ENCODE data around the gene PRRG3.

PRRG3 gene

GRCh38 chrX:151694661-151695582 is at the start of gene PRRG3:
Gene PRRG3 (plus strand): TSS chrX:151695458. CDS start chrX:151698815, 3,357 bp downstream.
- Histone ChIP-seq H3K27ac (no peak within 1 kb of the TSS), H3K4me3 (ENCODE audit: low read depth in 1 of 2, low read length in 1 of 2) (no peak within 1 kb of the TSS), H3K9me3 (no peaks in the 10 kb centered on the region), H3K36me3 (no peaks in the 10 kb centered on the region), H3K4me1 (ENCODE audit: control insufficient read depth in 1 of 2, insufficient read depth in 1 of 2, low read depth in 1 of 2, low read length in 1 of 2) (no peaks in the 10 kb centered on the region), H3K27me3 (peaks cover 32% of the 10 kb centered on the region)
- TF ChIP-seq CTCF (IDR thresholded peaks at IDR 0.05): no peak

GRCh38 chrX:151675121-151675746 is 20.0 kb upstream of the PRRG3 start:
- H3K9me3 ChIP-seq: no peaks in the 10 kb centered on the region
- H3K4me3 ChIP-seq (ENCODE audit: low read depth in 1 of 2, low read length in 1 of 2): no peak overlapping the region
- no peak overlapping the region for H3K27ac ChIP-seq
- H3K4me1 ChIP-seq (ENCODE audit: control insufficient read depth in 1 of 2, insufficient read depth in 1 of 2, low read depth in 1 of 2, low read length in 1 of 2): no peaks in the 10 kb centered on the region
- no peaks in the 10 kb centered on the region for H3K36me3 ChIP-seq
- H3K27me3 ChIP-seq: no peaks in the 10 kb centered on the region
- TF ChIP-seq CTCF (IDR thresholded peaks at IDR 0.05): no peak

- H3K4me1 ChIP-seq (ENCODE audit: control insufficient read depth in 1 of 2, insufficient read depth in 1 of 2, low read depth in 1 of 2, low read length in 1 of 2): no peaks in the 10 kb centered on the region
- H3K4me3 ChIP-seq (ENCODE audit: low read depth in 1 of 2, low read length in 1 of 2): no peak overlapping the region
- H3K9me3 ChIP-seq: no peaks in the 10 kb centered on the region
- H3K27ac ChIP-seq: no peak overlapping the region
- TF ChIP-seq CTCF (IDR thresholded peaks at IDR 0.05): no peak
- H3K36me3 ChIP-seq: no peaks in the 10 kb centered on the region
- H3K27me3 ChIP-seq: no peaks in the 10 kb centered on the region
These were observed 19.1 kb upstream of the PRRG3 start for GRCh38 chrX:151676196-151676595.

GRCh38 chrX:151679798-151680402 is 15.4 kb upstream of the PRRG3 start:
- Histone ChIP-seq H3K9me3 (no peaks in the 10 kb centered on the region), H3K27ac (no peak overlapping the region), H3K36me3 (no peaks in the 10 kb centered on the region), H3K4me3 (ENCODE audit: low read depth in 1 of 2, low read length in 1 of 2) (no peak overlapping the region), H3K4me1 (ENCODE audit: control insufficient read depth in 1 of 2, insufficient read depth in 1 of 2, low read depth in 1 of 2, low read length in 1 of 2) (no peaks in the 10 kb centered on the region), H3K27me3 (no peaks in the 10 kb centered on the region)
- no peak for TF ChIP-seq CTCF (IDR thresholded peaks at IDR 0.05)

GRCh38 chrX:151680805-151681204 is 14.5 kb upstream of the PRRG3 start:
- TF ChIP-seq CTCF (IDR thresholded peaks at IDR 0.05): peak; percentile 15
- H3K36me3 ChIP-seq: no peaks in the 10 kb centered on the region
- no peaks in the 10 kb centered on the region for H3K27me3 ChIP-seq
- H3K4me3 ChIP-seq (ENCODE audit: low read depth in 1 of 2, low read length in 1 of 2): no peak overlapping the region
- no peaks in the 10 kb centered on the region for H3K4me1 ChIP-seq (ENCODE audit: control insufficient read depth in 1 of 2, insufficient read depth in 1 of 2, low read depth in 1 of 2, low read length in 1 of 2)
- no peaks in the 10 kb centered on the region for H3K9me3 ChIP-seq
- no peak overlapping the region for H3K27ac ChIP-seq
